Activated CD8-positive, alpha-beta T cell treated with anti-CD3 and anti-CD28 coated beads, Interleukin-2, amount 10 ng/mL, durations not matched to agents 7 days and 5 days (primary cell): Measurements from ENCODE around the gene CCDC86. TPM values are rescaled to one million over a fixed set of nuclear protein-coding genes. Genes with fewer than 3 reads are reported as not detected.
"Not testable (repeated sequence)": the region's sequence is repeated elsewhere in the genome, so short reads cannot be mapped to it uniquely, and the experiment has no call there.

Experiments used
- ATAC-seq: fragments of 150-1000 bp; cut with Tn5 transposase; one replicate; pipeline ENCODE4 v1.10.0; 2021; ENCODE audit warnings: moderate library complexity
- CTCF ChIA-PET: fragments of 350-600 bp; sonication (Branson Sonifier 250); formaldehyde crosslinking; loops from one replicate; lab custom pipeline; 2021; ENCODE audit warnings: antibody characterized with exemption; lab: Charles Lee
- POLR2A ChIA-PET: fragments of 350-600 bp; sonication (Branson Sonifier 250); formaldehyde crosslinking; loops from one replicate; lab custom pipeline; 2021; ENCODE audit warnings: antibody characterized with exemption; lab: Charles Lee
- DNase-seq: peaks from one replicate; pipeline ENCODE4 v3.0.0-alpha.2; 2020
- H3K27ac Mint-ChIP-seq: one replicate; pipeline ENCODE4 v1.8.0; 2021; ENCODE audit warnings: mild to moderate bottlenecking, mixed read lengths
- H3K27me3 Mint-ChIP-seq: one replicate; pipeline ENCODE4 v1.8.0; 2021; ENCODE audit warnings: low read depth, mixed read lengths
- H3K36me3 Mint-ChIP-seq: one replicate; pipeline ENCODE4 v1.8.0; 2021; ENCODE audit warnings: low read depth, mixed read lengths
- H3K4me1 Mint-ChIP-seq: one replicate; pipeline ENCODE4 v1.8.0; 2021; ENCODE audit warnings: low read depth, mixed read lengths
- H3K4me3 Mint-ChIP-seq: one replicate; pipeline ENCODE4 v1.8.0; 2021; ENCODE audit warnings: mild to moderate bottlenecking, mixed read lengths
- H3K9me3 Mint-ChIP-seq: one replicate; pipeline ENCODE4 v1.8.0; 2022; ENCODE audit warnings: mixed read lengths; ENCODE audit not compliant: insufficient read depth
- total RNA-seq, 2 experiments: library from RNA; stranded (reverse); gene quantifications; one replicate each; pipeline ENCODE4 v1.2.3, GENCODE V29; 2021

Gene CCDC86
- total RNA-seq, 2 experiments from 2014 or later: 34.2 to 36.0 TPM

DNA sequence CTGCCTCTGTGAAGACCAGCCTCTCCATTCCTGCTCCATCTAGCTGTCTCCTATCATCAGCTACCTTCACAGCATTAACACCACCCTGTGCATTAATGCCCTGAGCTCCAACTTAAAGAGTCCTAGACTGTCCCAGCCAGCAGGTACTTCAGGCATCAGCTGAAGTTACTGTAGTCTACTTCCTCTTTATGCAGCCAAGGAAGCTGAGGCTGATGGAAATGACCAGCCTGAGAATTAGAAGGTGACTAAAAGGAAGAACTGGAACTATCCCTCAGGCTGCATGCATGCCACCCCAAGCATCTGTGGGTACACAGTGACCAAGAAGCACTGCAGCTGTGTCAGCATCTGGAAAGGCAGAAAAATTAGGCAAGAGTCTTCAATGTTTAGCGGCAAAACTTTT lies 28.6 kb upstream of the CCDC86 start:
- no peak overlapping the region for H3K27ac Mint-ChIP-seq
- peaks cover 6% of the 10 kb centered on the region for H3K36me3 Mint-ChIP-seq
- peaks cover 13% of the 10 kb centered on the region for H3K27me3 Mint-ChIP-seq
- peaks cover 7% of the 10 kb centered on the region for H3K4me1 Mint-ChIP-seq
- no peak overlapping the region for H3K4me3 Mint-ChIP-seq
- POLR2A ChIA-PET: no interaction called here
- CTCF ChIA-PET: interaction anchor here (1.5 to 1.6 kb wide), 2 partner anchors 19 to 74 kb away, joined by 3 read pairs; no protein-coding TSS in a partner anchor
- DNase-seq (no peak), ATAC-seq (no peak)
- peaks cover 15% of the 10 kb centered on the region for H3K9me3 Mint-ChIP-seq

- DNase-seq: no peak
- Mint-ChIP-seq H3K27ac (no peak overlapping the region), H3K36me3 (peaks cover 6% of the 10 kb centered on the region), H3K9me3 (peaks cover 15% of the 10 kb centered on the region), H3K4me1 (peaks cover 7% of the 10 kb centered on the region), H3K27me3 (peaks cover 13% of the 10 kb centered on the region), H3K4me3 (no peak overlapping the region)
- ChIA-PET CTCF (interaction anchor here (1.5 to 1.6 kb wide), 2 partner anchors 18 to 73 kb away, joined by 3 read pairs; no protein-coding TSS in a partner anchor), POLR2A (no interaction called here)
- no peak for ATAC-seq
Measured at GRCh38 chr11:60814112-60814511, 27.8 kb upstream of the CCDC86 start.

DNA sequence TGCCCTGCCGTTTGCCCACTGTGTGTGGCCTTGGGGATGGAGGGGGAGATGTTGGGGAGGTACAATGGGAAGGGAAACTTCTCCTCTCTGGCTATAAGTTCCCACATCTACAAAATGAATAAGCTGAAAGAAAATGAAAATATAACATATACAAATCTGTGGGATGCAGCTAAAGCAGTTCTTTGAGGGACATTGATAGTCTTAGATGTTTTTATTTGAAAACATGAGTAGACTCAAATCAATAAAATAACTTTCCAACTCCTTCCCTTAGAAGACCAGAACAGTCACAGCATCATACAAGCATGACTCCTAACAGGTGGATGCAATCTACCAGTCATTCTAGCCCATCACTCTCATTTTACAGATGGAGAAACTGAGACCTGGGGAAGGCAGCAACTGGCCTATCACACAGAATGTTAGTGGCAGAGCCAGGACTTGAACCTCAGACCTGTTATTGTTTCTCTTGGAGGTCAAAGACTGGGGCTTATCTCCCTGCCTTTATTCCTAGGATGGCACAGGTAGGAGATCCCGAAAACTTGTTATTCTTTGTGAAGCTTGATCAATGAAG lies 25.2 kb upstream of the CCDC86 start:
- ChIA-PET CTCF (interaction anchor here (1.5 kb wide), 1 partner anchor 14 kb away, joined by 6 read pairs; no protein-coding TSS in a partner anchor), POLR2A (no interaction called here)
- peaks cover 6% of the 10 kb centered on the region for H3K36me3 Mint-ChIP-seq
- ATAC-seq: no peak
- H3K27me3 Mint-ChIP-seq: peaks cover 9% of the 10 kb centered on the region
- no peak for DNase-seq
- no peak overlapping the region for H3K4me3 Mint-ChIP-seq
- H3K27ac Mint-ChIP-seq: no peak overlapping the region
- peaks cover 15% of the 10 kb centered on the region for H3K9me3 Mint-ChIP-seq
- H3K4me1 Mint-ChIP-seq: no peaks in the 10 kb centered on the region

DNA sequence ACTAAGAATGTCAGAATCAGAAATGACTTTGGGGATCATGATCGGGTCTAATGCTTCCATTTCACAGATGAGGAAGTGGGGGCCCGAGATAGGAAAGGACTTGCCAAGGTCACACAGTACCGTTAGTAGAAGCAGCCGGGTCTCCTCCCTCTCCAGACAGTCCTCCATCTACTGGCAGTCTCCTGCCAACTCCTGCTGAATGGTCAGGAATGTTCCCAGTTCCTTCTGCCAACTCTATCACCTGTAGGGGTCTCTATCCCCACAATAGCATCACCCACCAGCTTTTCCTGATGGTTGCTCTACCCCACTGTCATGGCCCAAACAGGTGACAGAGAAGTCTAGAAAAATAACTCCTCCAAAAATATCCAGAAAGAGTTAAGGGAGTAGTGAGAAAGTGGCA lies 23.9 kb upstream of the CCDC86 start:
- DNase-seq: no peak
- Mint-ChIP-seq H3K4me1 (no peaks in the 10 kb centered on the region), H3K9me3 (peaks cover 15% of the 10 kb centered on the region), H3K36me3 (peaks cover 6% of the 10 kb centered on the region), H3K27me3 (peaks cover 8% of the 10 kb centered on the region), H3K27ac (no peak overlapping the region), H3K4me3 (no peak overlapping the region)
- ATAC-seq: no peak
- POLR2A ChIA-PET: no interaction called here
- CTCF ChIA-PET: no interaction called here

DNA sequence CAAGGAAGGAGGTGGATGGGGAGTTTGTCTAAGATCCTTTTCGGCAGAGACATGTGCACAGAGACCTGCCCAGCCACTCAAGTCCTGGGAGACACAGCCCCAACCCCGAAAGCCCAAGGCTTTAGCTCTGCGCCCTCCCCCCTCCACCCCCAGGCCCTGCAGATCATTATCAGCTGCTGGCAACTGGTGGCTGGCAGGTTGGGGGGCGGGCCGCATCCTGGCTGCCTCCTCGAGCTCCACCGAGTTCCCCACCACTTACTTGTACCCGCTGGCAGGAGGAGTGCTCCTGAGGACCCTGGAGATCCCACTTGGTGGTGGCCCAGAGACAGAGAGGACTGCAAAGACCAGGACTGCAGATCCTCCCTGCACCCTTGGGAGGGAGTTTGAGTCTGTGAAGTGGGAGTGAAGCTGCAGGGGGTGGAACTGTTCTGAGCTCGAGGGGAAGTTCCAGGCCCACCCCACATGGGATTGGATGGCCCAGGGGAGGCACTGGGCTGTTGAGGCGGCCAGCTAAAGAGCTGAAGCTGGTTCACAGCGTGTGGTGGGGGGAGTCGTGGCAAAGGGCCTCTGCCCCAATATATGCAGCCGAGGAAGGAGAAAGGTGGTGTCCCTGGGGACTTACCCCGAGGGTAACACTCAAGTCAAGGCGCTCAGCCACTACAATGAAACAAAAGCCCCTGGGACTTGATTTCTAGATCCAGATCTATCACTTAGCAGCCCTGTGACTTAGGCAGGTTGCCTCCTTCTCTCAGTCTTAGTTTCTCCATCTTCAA lies 19.9 kb upstream of the CCDC86 start:
- Mint-ChIP-seq H3K36me3 (no peaks in the 10 kb centered on the region), H3K27me3 (peaks cover 6% of the 10 kb centered on the region), H3K4me3 (no peak overlapping the region), H3K9me3 (peaks cover 7% of the 10 kb centered on the region), H3K4me1 (no peaks in the 10 kb centered on the region), H3K27ac (no peak overlapping the region)
- CTCF ChIA-PET: interaction anchor here (1.0 to 3.6 kb wide), 3 partner anchors 10 to 77 kb away, joined by 4 to 29 read pairs (median 16); no protein-coding TSS in a partner anchor
- DNase-seq (no peak), ATAC-seq (peak; percentile 15)
- POLR2A ChIA-PET: no interaction called here

DNA sequence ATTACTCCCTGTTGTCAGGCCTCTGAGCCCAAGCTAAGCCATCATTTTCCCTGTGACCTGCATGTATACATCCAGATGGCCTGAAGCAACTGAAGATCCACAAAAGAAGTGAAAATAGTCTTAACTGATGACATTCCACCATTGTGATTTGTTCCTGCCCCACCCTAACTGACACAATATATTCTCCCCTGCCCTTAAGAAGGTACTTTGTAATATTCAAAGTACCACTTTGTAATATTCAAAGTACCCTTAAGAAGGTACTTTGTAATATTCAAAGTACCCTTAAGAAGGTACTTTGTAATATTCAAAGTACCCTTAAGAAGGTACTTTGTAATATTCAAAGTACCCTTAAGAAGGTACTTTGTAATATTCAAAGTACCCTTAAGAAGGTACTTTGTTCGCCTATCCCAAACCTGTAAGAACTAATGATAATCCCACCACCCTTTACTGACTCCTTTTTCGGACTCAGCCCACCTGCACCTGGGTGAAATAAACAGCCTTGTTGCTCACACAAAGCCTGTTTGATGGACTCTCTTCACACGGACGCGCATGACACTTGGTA lies 18.1 kb upstream of the CCDC86 start:
- H3K27ac Mint-ChIP-seq, H3K36me3 Mint-ChIP-seq, H3K27me3 Mint-ChIP-seq, H3K9me3 Mint-ChIP-seq, H3K4me3 Mint-ChIP-seq, ATAC-seq, DNase-seq, POLR2A ChIA-PET, H3K4me1 Mint-ChIP-seq: not testable (repeated sequence)
- CTCF ChIA-PET: interaction anchor here (21.6 kb wide), 1 partner anchor 62 kb away, joined by 610 read pairs; no protein-coding TSS in a partner anchor

- no peak for ATAC-seq
- Mint-ChIP-seq H3K27me3 (peaks cover 4% of the 10 kb centered on the region), H3K4me1 (no peaks in the 10 kb centered on the region), H3K4me3 (no peak overlapping the region), H3K9me3 (no peaks in the 10 kb centered on the region), H3K36me3 (no peaks in the 10 kb centered on the region), H3K27ac (no peak overlapping the region)
- CTCF ChIA-PET: interaction anchor here (0.8 to 21.6 kb wide), 2 partner anchors 61 to 74 kb away, joined by 4 to 610 read pairs; no protein-coding TSS in a partner anchor
- POLR2A ChIA-PET: no interaction called here
- DNase-seq: no peak
Measured at GRCh38 chr11:60825118-60825517, 16.8 kb upstream of the CCDC86 start.

- CTCF ChIA-PET: interaction anchor here (21.6 kb wide), 1 partner anchor 60 kb away, joined by 610 read pairs; no protein-coding TSS in a partner anchor
- DNase-seq: no peak
- no peak overlapping the region for H3K4me3 Mint-ChIP-seq
- H3K27ac Mint-ChIP-seq: no peak overlapping the region
- ATAC-seq: no peak
- H3K9me3 Mint-ChIP-seq: no peaks in the 10 kb centered on the region
- H3K27me3 Mint-ChIP-seq: peaks cover 4% of the 10 kb centered on the region
- H3K4me1 Mint-ChIP-seq: no peaks in the 10 kb centered on the region
- POLR2A ChIA-PET: no interaction called here
- H3K36me3 Mint-ChIP-seq: no peaks in the 10 kb centered on the region
Measured at GRCh38 chr11:60825790-60826189, 16.1 kb upstream of the CCDC86 start.

DNA sequence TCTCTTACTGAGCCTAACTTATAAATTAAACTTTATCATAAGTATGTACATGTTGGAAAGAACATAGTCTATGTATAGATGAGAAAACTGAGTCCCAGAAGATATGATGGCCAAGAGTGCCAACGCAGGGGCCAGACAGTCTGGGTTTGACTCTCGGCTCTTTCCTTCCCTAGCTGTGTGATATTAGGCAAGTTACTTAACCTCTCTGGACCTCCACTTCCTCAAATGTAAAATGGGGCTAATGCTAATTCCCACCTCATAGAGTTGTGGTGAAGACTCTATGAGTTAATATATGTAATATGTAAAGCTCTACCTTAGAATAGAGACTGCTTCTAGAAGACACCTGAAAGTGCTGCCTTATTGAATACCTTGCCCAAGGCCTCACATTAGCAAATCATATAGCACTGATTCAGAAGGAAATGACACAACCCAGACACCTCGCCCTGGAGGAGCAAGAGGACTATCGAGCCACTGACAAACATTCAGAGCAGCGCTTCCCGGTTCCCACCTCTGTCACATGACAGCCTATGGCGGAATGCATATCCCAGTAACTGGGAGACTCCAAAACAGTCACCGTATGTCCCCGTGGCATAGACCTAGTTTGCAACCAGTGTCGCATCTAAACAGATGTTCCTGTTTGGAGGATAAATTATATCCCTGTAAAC lies 11.3 kb upstream of the CCDC86 start:
- Mint-ChIP-seq H3K36me3 (no peaks in the 10 kb centered on the region), H3K4me1 (peaks cover 16% of the 10 kb centered on the region), H3K9me3 (no peaks in the 10 kb centered on the region), H3K4me3 (no peak overlapping the region), H3K27me3 (peaks cover 12% of the 10 kb centered on the region), H3K27ac (no peak overlapping the region)
- CTCF ChIA-PET: interaction anchor here (0.6 to 21.6 kb wide), 27 partner anchors 9 to 555 kb away, joined by 3 to 610 read pairs (median 7); partner anchors contain the start of genes CCDC86, PRPF19, PTGDR2 and TMEM109
- POLR2A ChIA-PET: interaction anchor here (1.0 to 1.2 kb wide), 3 partner anchors 58 to 75 kb away, joined by 3 to 4 read pairs (median 4); no protein-coding TSS in a partner anchor
- peak; percentile 28 for ATAC-seq
- no peak for DNase-seq

DNA sequence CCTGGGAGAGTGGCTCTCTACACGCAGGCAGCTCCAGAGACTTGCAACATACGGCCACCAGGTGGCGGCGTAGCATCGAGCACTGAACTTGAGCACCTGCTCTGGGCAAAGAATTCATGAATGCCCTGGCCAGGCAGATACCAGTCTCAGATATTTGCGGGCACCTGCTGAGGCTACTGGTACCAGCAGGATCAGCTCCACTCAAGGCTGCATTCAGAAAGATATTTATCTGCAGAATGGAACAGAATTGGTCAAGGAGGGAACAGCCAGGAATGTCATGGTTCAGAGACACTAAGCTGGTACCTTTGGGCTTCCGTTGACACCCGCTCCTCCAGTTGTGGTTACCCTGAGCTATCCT lies 10.8 kb upstream of the CCDC86 start:
- Mint-ChIP-seq H3K27me3 (peaks cover 14% of the 10 kb centered on the region), H3K4me3 (no peak overlapping the region), H3K36me3 (no peaks in the 10 kb centered on the region)

GRCh38 chr11:60831501-60832079 lies 10.3 kb upstream of the CCDC86 start:
- Mint-ChIP-seq H3K27me3 (peaks cover 14% of the 10 kb centered on the region), H3K4me3 (no peak overlapping the region), H3K4me1 (peaks cover 22% of the 10 kb centered on the region), H3K27ac (no peak overlapping the region), H3K9me3 (no peaks in the 10 kb centered on the region), H3K36me3 (no peaks in the 10 kb centered on the region)
- CTCF ChIA-PET: interaction anchor here (0.9 to 21.6 kb wide), 30 partner anchors 9 to 554 kb away, joined by 3 to 610 read pairs (median 7); partner anchors contain the start of genes CCDC86, PRPF19, PTGDR2 and TMEM109
- no peak for ATAC-seq
- no peak for DNase-seq
- POLR2A ChIA-PET: interaction anchor here (1.0 to 1.5 kb wide), 3 partner anchors 56 to 74 kb away, joined by 4 to 7 read pairs (median 4); no protein-coding TSS in a partner anchor

More for the DNA sequence above, 10.8 kb upstream of the CCDC86 start:
- H3K4me1 Mint-ChIP-seq: peaks cover 22% of the 10 kb centered on the region
- H3K9me3 Mint-ChIP-seq: no peaks in the 10 kb centered on the region
- H3K27ac Mint-ChIP-seq: no peak overlapping the region
- DNase-seq (peak; percentile 88), ATAC-seq (peak; percentile 97)
- CTCF ChIA-PET: interaction anchor here (0.6 to 21.6 kb wide), 32 partner anchors 9 to 555 kb away, joined by 3 to 610 read pairs (median 6); partner anchors contain the start of genes CCDC86, PRPF19, PTGDR2 and TMEM109
- POLR2A ChIA-PET: interaction anchor here (1.0 to 1.5 kb wide), 4 partner anchors 56 to 75 kb away, joined by 3 to 7 read pairs (median 4); no protein-coding TSS in a partner anchor
